GM10847 (cell line): Measurements from ENCODE around the gene SET.

Experiments used
- POLR2A ChIP-seq: IDR thresholded peaks from 2 replicates; pipeline ENCODE4 v1.6.1; 2011; ENCODE audit not compliant: insufficient read length; ENCODE audit errors: extremely low read depth

SET gene

DNA sequence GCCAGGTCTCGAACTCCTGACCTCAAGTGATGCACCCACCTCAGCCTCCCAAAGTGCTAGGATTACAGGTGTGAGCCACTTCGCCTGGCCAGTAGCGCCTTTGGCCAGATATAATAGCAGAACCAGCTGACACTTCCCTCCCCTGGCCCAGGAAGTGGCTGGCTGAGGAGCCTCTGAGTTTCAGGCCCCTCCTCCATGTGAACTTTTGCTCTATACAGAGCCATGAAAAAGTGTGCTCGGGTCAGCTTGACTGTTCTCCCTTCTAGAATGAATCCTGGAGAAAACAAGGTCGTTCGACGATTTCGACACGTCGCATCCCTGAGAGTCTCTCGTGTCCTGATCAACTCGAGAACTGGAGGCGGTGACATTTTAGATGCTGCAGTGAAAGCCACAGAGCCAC lies 43.6 kb downstream of the SET start:
- no peak for TF ChIP-seq POLR2A

DNA sequence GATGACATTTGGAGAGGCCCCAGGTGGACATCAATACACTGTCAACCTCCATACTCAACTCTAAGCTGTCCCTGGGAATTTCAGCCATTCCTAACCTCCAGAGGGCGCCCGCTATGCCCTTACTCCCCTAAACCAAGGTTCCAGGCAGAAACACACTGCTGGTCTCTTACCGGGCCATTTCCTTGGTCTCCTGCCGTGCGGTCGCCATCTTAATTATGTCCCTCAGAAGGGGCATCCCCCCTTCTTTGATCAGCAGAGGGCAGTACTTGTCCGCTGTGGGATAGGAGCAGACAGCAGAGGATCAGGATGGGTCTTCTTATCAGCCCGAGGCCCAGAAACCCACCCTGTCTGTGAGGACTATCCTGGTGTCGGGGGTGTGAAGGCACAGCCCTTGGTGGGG lies 44.2 kb downstream of the SET start:
- TF ChIP-seq POLR2A: no peak

DNA sequence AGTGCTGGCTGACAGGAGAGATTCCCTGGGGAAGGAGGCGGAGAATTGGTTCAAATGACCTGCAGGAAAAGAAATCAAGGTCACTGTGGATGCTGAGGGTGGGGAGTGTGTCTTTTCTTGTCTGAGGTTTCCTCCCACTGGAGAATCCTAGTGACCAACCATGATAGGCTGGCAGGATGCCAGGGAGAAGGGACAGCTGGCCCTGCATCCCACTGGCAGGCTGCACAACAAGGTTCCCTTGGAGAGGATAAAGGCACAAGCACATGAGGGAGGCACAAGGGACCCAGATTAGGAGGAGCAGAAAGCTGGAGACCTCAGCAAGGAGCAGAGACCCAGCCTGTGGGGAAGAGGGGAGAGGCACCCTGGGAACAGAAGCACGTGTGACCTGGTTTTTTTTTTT lies 46.4 kb downstream of the SET start:
- no peak for TF ChIP-seq POLR2A

DNA sequence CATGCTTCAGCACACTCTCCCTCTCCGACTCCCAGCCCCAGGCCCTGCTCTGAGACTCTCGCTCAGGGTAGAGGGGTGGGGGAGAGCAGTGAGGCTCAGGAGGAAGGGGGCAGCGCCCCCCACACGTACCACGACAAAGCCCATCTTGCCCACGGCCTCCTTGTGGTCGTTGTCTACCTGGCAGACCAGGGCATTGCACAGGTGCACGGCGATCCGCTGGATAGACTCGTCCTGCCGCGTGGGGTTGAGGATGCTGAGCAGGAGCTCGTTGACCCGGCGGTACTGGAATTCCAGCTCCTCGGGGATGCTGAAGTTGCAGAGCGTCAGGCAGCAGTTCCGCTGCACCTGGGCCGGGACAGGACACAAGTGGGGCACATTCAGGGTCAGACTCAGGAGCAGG lies 53.4 kb downstream of the SET start:
- no peak for TF ChIP-seq POLR2A

DNA sequence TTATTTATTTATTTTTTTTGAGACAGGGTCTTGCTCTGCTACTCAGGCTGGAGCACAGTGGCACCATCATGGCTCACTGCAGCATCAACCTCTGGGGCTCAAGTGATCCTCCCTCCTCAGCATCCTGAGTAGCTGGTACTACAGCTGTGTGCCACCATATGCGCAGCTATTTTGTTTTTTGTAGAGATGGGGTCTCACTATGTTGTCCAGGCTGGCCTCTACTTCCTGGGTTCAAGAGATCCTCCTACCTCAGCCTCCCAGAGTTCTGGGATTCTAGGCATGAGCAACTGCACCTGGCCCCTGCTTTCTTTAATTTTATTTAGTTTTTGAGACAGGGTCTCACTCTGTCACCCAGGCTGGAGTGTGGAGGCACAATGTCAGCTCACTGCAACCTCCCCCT lies 54.4 kb downstream of the SET start:
- no peak for TF ChIP-seq POLR2A
